ENCODE data around the gene ZSWIM7.

Gene ZSWIM7

GRCh38 chr17:15999141-15999973, at the start of gene ZSWIM7, which contains the start of gene TTC19:
Gene ZSWIM7 (minus strand): TSS chr17:15999704. CDS start chr17:15999594, 110 bp downstream.
Gene TTC19 (plus strand): TSS chr17:15999824. CDS start chr17:15999849, 25 bp downstream.
- peak; percentile 85 for DNase-seq (ENCODE audit: low read depth)
- no peak for TF ChIP-seq CTCF (IDR thresholded peaks at IDR 0.05; ENCODE audit: low read depth, low read length, missing control alignments)
- peak within 1 kb of the TSS; percentile 74 for H3K4me3 ChIP-seq (ENCODE audit: low read depth, low read length)

GRCh38 chr17:16048811-16049449, 49.4 kb upstream of the ZSWIM7 start:
- DNase-seq (ENCODE audit: low read depth): no peak
- TF ChIP-seq CTCF (IDR thresholded peaks at IDR 0.05; ENCODE audit: low read depth, low read length, missing control alignments): no peak
- H3K4me3 ChIP-seq (ENCODE audit: low read depth, low read length): no peak overlapping the region

- TF ChIP-seq CTCF (IDR thresholded peaks at IDR 0.05; ENCODE audit: low read depth, low read length, missing control alignments): no peak
- H3K4me3 ChIP-seq (ENCODE audit: low read depth, low read length): no peak overlapping the region
- DNase-seq (ENCODE audit: low read depth): no peak
Observed at GRCh38 chr17:16046966-16047365, 47.5 kb upstream of the ZSWIM7 start.

GRCh38 chr17:16044487-16044886, 45.0 kb upstream of the ZSWIM7 start:
- TF ChIP-seq CTCF (IDR thresholded peaks at IDR 0.05; ENCODE audit: low read depth, low read length, missing control alignments): no peak
- no peak overlapping the region for H3K4me3 ChIP-seq (ENCODE audit: low read depth, low read length)
- DNase-seq (ENCODE audit: low read depth): no peak

GRCh38 chr17:16040710-16041251, 41.3 kb upstream of the ZSWIM7 start:
- H3K4me3 ChIP-seq (ENCODE audit: low read depth, low read length): no peak overlapping the region
- TF ChIP-seq CTCF (IDR thresholded peaks at IDR 0.05; ENCODE audit: low read depth, low read length, missing control alignments): no peak
- DNase-seq (ENCODE audit: low read depth): no peak

- DNase-seq (ENCODE audit: low read depth): no peak
- no peak for TF ChIP-seq CTCF (IDR thresholded peaks at IDR 0.05; ENCODE audit: low read depth, low read length, missing control alignments)
- H3K4me3 ChIP-seq (ENCODE audit: low read depth, low read length): no peak overlapping the region
Observed at GRCh38 chr17:16037636-16038035, 38.1 kb upstream of the ZSWIM7 start.
